Hepatic stellate cell (primary cell): ENCODE measurements around the gene ARHGAP22.

Experiments
- DNase-seq: peaks from one replicate; pipeline ENCODE4 v3.0.0; 2011; ENCODE audit warnings: low spot score

The ARHGAP22 gene

GRCh38 chr10:48511875-48512231 lies 93.0 kb downstream of the ARHGAP22 start:
- no peak for DNase-seq

GRCh38 chr10:48511066-48511874 lies 93.6 kb downstream of the ARHGAP22 start:
- no peak for DNase-seq

DNA sequence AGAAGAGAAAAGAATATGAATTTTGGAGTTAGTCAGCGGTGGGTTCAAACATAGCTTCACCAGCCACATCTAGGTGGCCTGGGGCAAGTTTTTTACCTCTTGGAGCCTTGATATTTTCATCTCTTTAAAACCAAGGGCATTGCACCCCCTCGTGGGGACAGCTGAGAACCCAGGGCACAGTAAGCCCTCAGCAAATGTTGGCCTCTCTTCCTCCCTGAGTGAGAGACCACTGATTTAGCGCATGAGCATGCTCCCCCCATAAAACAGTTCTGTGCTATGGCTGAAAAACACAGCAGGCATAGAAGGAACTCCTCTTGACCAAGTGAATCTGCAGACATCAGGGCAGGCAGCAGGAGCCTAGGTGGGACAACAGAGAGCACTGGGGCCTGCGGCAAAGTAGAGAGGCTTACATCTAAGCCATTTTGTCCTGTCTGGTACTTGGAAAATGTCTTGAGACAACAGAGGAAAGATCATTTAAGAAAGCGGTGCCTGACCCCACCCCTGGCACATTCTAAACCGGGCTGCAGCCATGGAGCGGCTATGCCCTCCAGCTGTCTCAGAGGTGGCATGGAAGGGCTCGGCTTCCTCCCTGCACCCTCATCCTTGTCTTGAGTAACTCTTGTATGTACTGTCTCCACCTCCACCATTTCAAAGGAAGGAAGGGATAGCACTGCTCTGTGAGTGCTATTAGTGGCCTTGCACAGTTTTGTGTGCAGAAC lies 94.7 kb downstream of the ARHGAP22 start:
- DNase-seq = no peak

DNA sequence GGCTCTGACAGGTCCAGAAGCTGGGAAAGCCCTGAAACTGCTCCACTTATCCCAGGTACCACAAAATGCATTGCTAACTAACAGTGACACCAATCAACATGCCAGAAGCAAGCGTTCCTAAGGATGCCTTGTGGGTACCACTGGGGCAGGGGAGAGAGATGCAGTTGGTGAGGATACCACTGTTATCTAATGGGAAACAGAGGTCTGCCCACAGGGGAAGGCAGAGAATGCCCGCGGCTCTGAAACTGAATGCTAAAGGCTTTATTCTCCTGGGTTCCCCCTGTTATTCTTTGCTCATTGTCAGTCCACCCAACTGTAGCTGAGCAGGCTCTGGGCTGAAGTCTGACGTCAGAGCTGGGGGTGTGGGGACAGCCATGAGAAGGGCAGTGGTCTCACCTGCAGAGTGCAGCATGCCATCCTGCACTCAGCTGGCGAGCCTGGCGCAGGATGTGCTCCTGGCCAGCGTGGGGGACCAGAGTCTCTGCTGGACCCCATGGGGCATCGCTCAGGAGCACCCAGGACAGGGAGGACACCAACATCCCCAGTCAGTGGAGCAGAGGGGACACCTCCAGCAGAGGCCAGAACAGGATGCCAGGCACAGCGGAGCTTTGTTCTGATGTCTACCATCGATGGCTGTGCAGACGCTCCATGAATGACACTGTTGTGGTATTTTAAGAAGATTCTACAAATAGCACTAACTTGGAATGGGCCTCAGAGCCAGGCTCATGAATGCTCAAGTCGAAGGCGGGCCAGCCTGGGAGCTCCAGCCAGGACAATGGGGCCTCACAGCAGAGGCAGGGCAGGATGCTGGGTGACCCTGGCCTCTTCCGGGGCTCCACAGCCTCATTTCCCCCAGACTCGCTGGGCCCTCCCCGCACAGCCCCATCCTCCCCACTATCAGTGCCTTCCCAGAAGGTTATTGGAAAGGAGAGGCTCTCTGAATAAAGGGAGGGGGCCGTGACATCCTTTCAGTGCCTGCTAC lies 95.8 kb downstream of the ARHGAP22 start:
- no peak for DNase-seq

- peak; percentile 24 for DNase-seq
These were observed 96.7 kb downstream of the ARHGAP22 start for GRCh38 chr10:48507933-48508790.

DNA sequence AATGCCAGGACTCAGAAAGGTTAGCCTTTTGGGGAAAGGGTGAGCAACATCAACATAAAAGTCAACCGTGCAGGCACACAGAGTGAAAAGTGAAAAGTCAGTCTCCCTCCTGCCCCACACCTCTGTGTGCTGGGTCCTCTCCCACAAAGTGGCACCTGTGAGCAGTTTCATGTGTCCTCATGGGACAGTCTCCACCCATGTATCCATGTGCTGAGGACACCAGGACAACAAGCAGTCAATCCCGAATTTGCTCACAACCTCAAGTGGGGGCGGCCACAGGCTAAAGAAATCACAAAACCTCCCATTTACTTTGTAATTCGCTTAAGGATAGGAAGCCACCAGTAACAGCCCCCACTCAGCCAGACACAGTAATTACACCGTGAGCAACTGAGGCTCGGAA lies 97.4 kb downstream of the ARHGAP22 start:
- DNase-seq = no peak

- DNase-seq = peak; percentile 50
These were observed 98.5 kb downstream of the ARHGAP22 start for GRCh38 chr10:48506147-48506917.

- DNase-seq = no peak
These were observed 99.3 kb downstream of the ARHGAP22 start for GRCh38 chr10:48505394-48506112.

DNA sequence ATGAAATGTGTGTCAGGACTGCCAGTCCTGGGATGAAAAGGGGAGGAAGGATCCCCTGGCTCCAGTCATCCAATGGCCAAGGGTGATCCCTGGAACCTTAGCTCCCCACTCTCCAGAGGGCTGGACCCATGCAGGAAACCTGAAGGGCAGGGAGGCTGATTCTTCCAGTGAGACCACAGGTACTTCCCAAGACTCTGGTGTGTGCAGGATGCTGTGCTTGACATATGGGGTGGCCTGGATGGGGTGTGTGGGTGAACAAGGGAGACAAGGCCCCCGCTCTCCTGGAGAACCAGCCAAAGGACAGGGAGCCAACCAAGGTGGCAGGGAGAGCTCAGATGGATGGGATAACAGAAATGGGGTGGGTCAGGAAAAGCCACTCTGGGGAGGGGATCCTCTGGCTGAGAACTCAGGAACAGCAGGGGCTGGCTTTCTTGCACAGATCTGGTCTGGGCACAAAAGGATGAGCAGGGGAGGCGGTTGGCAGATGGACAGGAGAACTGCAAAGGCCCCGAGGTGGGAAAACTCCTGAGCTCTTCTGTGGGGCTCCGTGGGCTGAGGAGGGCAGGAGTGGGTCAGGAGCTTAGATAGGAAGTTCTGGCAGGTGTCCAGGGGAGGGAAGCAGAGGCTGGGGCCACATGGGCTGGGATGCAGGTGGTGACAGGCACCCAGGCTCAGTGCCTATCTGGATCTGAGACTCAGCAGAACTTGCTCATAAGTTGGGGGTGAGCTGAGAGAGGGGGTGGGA lies 100.6 kb downstream of the ARHGAP22 start:
- no peak for DNase-seq

GRCh38 chr10:48503293-48503911 lies 101.5 kb downstream of the ARHGAP22 start:
- no peak for DNase-seq

- no peak for DNase-seq
These were observed 102.1 kb downstream of the ARHGAP22 start for GRCh38 chr10:48502791-48503190.

GRCh38 chr10:48501787-48502771 lies 102.8 kb downstream of the ARHGAP22 start:
- peak; percentile 26 for DNase-seq

GRCh38 chr10:48501226-48501625 lies 103.6 kb downstream of the ARHGAP22 start:
- DNase-seq = no peak

DNA sequence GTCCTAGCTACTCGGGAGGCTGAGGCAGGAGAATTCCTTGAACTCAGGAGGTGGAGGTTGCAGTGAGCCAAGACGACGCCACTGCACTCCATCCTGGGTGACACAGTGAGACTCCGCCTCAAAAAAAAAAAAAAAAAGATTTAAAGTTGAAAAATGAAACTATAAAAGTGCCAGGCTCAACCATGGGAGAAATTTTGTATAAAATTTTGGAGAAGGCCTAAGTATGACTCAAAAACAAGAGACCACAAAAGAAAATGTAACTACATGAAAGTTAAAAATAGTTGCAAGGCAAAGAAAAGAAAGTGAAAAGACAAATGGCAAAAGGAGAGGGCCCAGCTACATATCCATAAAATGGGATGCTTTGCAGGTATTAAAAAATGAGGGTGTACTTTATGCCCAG lies 104.1 kb downstream of the ARHGAP22 start:
- peak; percentile 29 for DNase-seq

GRCh38 chr10:48498940-48499510 lies 105.8 kb downstream of the ARHGAP22 start:
- DNase-seq = no peak

- DNase-seq = no peak
These were observed 106.8 kb downstream of the ARHGAP22 start for GRCh38 chr10:48497780-48498770.
